ENCODE data around the gene DRGX.
A peak's percentile ranks its signal among the peaks of the same experiment; 100 is the strongest.

DRGX gene

DNA sequence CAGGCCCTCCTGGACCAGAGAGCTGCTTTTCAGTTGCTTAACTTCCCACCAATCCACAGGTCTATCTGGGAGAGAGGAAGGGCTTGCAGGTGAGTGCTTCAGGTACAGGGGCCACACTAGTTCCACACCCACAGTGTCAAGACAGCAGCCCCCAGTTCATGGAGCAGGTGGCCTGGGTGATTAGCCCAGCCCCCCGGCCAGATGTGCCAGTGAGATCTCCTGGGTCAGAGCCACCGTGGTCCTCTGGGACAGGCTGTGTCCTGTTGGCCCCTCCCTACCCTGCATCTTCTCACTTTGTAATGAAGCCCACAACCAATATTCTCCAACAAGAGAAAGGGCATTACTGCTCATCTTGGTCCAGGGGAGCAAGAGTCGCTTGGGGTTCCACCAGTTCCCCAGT lies 30.6 kb downstream of the DRGX start:
- TF ChIP-seq GATA3 (IDR thresholded peaks at IDR 0.05; ENCODE audit: low read depth, low read length) (no peak), GATA2 (IDR thresholded peaks at IDR 0.05; ENCODE audit: low read depth, low read length) (no peak)

DNA sequence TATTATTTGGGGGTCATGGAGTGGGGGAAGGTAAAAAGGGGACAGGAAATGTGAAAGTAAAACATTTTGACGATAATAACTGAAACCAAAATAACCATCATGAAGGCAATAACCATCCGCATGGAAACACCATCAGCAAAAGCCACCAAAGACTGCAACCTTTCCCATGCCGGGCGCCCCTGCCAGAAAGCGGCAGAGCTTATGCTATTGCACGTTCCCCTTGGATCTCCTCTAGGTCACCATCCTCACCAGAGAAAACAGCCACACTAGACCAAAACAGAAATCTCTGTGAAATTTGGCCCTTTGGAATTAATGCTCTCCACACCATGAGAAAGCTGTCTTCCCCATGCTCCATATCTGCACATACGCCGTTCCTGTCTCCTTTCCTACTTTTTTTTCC lies 31.1 kb downstream of the DRGX start:
- TF ChIP-seq GATA2 (IDR thresholded peaks at IDR 0.05; ENCODE audit: low read depth, low read length) (no peak), GATA3 (IDR thresholded peaks at IDR 0.05; ENCODE audit: low read depth, low read length) (no peak)

DNA sequence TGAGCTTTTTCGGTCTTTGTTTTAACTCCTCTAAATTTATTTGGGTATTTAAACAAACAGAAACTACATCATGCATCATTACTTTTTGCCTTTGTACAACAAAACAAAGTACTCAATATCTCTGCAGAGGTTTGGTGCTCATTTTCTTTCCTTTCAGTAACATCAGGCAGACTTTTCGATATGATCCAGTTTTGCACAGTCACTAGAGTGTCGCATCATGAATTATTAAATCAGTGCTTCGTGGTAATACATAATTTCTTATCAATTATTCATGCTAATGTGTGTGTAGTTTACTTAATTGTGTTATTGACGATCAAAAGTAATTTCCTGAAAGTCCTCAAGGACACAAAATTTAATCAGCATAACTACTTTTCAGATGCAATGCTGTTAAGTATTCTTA lies 31.8 kb downstream of the DRGX start:
- no peak for TF ChIP-seq GATA3 (IDR thresholded peaks at IDR 0.05; ENCODE audit: low read depth, low read length)
- no peak for TF ChIP-seq GATA2 (IDR thresholded peaks at IDR 0.05; ENCODE audit: low read depth, low read length)

DNA sequence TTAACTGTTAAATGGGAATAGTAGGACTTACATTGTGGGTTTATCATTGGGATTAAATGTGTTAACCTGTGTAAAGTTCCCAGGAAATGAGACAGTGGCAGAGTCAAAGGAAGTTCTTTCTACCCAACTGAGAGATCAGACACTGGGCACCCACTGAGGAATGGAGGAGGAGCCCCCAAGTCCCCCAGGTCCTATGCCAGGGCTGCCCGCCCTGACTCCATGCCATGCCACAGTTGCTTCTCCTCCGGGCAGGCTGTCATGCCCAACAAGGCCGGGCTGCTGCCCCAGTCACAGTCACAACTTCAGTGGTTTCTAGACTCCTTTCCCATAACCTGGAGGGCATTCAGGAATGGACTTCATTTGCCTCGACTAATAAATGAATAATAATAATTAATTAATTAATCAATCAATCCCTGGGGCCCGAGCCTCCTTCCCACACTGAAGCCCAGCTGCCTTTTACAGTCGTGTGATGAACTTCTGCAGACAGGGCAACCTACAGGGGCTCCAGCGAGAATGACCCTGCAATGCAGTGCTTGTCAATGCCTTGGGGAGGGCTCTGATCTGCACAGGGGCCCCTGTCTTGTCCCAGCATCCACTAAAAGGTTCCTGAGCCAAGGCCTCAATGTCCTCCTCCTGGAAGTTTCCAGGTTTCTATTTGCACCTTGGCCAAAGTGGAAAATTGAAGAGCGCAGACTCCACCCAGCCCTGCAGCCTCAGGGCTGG lies 32.4 kb downstream of the DRGX start:
- TF ChIP-seq GATA3 (IDR thresholded peaks at IDR 0.05; ENCODE audit: low read depth, low read length) (no peak), GATA2 (IDR thresholded peaks at IDR 0.05; ENCODE audit: low read depth, low read length) (no peak)

DNA sequence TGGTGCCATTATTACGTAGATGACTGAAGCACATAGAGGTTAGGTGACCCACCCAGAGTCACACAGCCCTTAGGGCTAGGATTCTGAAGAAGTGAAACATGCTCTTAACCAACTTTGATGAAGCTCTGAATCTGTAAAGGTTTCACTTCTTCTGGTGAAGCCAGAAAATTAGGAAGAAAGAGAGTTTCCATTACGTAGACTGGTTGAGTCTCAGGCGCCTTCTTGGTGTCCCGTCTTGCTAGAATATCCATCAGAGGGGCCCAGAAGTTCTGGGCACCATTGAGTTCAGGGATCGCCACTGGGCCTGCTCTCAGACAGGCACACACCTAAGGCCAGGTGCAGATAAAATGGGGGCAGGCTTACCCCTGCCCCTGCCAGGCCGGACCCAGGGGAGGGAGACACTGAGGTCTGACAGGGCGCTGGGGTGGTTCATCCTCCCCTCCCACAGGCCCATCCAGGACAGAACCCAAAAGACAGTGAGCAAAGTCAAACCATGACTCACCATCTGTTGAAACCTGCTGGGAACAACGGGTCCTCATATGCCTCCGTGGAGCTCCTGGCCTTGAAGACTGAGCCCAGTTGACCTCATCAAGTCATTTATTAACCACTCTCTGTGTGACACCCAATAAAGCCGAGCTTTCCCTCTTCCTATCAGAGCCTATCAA lies 33.2 kb downstream of the DRGX start:
- no peak for TF ChIP-seq GATA2 (IDR thresholded peaks at IDR 0.05; ENCODE audit: low read depth, low read length)
- no peak for TF ChIP-seq GATA3 (IDR thresholded peaks at IDR 0.05; ENCODE audit: low read depth, low read length)

DNA sequence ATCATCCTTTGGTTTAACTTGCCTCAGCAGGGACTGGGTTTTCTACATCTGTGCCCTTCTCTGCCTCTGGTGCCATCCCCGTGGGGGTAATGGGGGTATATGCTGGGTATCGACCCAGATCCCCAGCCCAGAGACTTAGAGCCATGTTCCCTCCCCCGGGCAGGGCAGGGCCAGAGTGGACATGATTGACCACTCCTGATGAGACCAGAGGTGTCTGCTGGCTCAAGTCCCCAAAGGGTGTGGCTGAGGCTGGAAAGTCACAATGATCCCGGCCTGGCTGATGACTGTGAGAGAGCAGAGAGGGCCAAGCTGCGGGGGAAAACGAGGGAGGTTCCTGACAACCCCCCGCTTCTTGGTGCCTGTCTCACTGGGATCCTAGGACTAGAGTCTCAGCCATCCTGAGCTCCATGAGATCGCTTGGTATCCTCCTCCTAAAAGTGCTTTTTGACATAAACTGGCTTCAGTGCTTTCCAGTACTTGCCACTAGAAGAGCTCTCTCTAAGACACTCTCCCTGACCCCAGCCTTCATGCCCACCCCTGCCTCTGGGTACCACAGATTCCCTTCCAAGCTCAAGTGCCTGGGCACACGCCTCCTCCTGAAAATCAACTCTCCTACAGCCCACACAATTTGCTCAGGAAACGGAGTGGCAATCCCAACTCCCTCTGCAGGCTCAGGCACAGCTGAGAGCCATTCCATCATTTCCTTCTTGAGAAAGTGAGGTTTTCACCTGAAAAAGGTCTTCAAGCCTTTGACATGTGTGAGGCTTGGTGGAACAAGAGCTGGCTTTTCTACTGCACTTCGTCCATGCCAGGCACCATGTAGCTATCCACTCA lies 33.9 kb downstream of the DRGX start:
- TF ChIP-seq GATA3 (IDR thresholded peaks at IDR 0.05; ENCODE audit: low read depth, low read length) (no peak), GATA2 (IDR thresholded peaks at IDR 0.05; ENCODE audit: low read depth, low read length) (no peak)

DNA sequence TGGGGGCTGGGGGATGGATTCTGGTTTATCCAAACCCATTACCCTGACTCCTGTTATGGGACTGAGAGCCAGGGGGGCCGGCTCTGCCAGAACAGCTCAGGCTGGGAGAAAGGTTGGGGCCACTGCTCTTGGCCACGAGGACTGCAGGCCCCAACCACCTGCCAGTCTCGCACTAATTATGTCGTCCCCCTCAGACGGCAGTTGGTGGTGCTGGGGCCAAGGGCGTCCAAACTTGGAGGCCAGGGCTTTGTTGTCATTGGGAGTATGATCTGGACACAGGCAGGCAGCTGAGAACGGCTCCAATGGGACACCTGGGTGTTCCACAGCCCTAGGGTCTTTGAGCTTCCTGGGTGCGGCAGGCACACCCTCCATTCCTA lies 34.7 kb downstream of the DRGX start:
- no peak for TF ChIP-seq GATA3 (IDR thresholded peaks at IDR 0.05; ENCODE audit: low read depth, low read length)
- no peak for TF ChIP-seq GATA2 (IDR thresholded peaks at IDR 0.05; ENCODE audit: low read depth, low read length)

DNA sequence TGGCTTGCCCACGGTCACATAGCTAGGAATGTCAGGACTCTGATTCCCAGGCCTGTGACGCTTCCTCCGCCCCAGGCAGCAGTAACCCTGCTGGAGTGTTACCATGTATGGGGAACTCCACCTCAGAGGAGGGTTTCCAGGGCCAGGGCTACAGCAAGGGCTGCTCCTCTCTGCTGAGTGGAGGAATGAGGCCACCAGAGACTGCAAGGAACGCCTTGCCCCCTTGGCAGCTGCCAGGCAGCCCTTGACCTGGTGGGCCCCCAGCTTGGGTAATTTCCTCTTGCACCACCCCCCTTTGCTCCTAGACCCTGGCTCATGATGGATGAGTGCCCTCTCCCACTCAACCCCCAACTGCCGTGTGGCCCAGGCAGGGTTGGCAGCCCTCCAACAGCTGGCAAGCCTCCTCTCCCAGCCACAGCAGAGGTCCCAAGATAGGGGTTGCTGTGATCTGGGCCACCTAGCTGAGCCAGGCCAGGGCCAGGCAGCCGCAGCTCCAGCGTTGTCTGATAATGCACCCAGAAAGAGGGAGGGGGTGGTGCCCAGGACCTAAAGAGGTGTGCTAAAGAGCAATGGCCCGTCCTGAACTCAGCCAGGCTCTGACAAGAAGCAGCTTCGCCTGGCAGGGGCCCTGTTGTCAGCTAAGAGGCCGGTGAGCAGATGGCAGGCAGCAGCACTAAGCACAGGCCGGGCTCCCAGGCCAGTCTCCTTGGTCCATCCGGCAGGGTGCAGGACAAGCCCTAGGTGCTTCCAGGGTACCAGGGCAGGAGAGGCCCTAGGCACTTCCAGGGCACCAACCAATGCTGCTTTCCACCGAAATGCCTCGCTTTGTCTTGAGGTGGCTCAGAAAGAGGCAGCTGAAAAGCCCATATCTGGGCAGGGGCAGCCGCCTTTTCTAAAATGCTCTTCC lies 35.4 kb downstream of the DRGX start:
- TF ChIP-seq GATA3 (IDR thresholded peaks at IDR 0.05; ENCODE audit: low read depth, low read length) (no peak), GATA2 (IDR thresholded peaks at IDR 0.05; ENCODE audit: low read depth, low read length) (peak; percentile 40; the same call in 1 of the 2 replicates)

DNA sequence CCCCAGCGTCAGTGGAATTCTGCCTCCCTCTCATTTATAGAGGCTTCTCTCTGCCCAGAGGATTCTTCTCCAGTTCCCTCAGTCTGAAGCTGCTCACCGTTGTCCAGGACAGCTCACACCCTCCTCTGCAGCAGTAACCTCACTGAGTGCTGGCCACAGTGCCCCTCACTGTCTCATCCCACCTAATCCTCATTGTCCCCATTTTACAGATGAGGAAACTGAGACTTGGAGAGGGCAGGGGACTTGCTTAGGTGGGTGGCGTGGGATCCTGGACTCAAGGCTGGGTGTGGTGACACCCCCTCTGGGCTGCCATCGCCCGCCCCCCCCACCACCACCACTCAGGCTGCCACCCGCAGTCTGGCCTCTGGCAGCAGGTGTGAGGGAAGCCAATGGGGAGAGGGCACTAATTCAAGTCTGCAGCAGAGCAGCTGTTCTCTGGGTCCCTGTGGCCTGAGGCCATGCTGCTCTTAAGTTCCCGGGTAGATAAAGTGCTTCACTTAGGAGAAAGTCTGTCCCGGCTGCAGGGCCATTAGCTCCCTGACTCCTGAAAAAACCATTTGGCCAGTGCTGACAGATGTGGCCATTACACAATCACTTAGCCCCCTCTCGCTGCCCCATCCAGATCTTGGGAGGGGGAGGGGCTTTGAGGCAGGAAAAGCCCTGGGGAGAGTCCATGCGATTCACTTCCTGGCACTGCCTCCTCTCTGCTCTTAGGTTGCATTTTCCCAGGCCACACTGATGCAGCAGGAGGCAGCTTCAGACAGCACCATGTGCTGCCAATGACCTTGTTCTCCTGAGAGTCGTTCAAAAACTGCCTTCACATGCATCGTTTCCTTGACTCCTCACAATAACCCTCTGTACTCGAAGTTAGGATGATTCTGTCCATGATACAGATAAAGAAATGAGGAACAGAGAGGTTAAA lies 36.3 kb downstream of the DRGX start:
- TF ChIP-seq GATA2 (IDR thresholded peaks at IDR 0.05; ENCODE audit: low read depth, low read length) (peak; percentile 66; the same call in 1 of the 2 replicates), GATA3 (IDR thresholded peaks at IDR 0.05; ENCODE audit: low read depth, low read length) (no peak)

DNA sequence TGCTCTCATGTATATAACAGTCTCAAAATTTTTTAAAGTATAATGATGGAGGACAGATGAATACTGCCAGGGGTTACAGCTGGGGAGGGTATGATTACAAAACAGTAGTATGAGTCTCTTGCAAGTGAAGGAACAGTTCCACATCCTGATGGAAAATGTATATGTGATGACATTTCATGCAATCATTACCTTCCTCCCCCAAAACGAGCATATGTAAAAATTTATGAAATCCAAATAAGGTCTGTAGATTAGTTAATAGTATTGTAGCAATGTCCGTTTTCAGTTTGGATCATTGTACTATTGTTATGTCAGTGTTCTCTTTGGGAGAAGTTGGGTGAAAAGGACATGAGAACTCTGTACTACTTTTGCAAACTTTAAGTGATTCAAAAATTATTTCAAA lies 38.0 kb downstream of the DRGX start:
- TF ChIP-seq GATA2 (IDR thresholded peaks at IDR 0.05; ENCODE audit: low read depth, low read length) (no peak), GATA3 (IDR thresholded peaks at IDR 0.05; ENCODE audit: low read depth, low read length) (no peak)

DNA sequence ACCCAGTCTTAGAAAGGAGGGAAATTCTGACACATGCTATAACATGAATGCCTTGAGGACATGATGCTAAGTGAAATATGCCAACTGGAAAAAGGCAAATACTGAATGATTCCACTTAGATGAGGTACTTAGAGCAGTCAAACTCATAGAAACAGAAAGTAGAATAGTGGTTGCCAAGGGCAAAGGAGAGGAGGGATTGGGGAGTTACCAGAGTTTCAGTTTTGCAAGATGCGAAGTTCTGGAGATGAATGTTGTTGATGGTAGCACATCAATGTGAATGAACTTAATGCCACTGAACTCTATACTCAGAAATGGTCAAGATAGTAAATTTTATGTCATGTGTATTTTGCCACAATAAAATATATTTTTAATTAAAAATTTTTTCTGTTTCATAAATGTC lies 38.9 kb downstream of the DRGX start:
- TF ChIP-seq GATA3 (IDR thresholded peaks at IDR 0.05; ENCODE audit: low read depth, low read length) (no peak), GATA2 (IDR thresholded peaks at IDR 0.05; ENCODE audit: low read depth, low read length) (no peak)

DNA sequence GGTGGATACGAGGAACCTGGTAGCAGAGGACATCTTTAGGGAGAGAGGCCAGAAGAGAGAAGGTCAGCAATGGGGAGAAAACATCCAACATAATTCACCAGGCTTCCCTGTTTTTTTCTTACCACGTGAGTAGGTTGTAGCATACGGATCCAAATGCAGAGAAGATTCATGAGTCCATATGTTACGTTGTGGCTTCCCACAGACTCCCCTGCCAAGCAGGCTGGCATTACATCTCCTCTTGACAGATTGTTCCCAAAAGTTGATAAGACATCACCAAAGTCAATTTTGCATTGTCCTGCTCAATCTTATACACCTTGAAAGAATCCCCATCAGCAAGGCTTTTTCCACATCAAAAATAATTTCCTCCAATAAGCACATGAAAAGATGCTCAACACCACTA lies 39.7 kb downstream of the DRGX start:
- no peak for TF ChIP-seq GATA2 (IDR thresholded peaks at IDR 0.05; ENCODE audit: low read depth, low read length)
- no peak for TF ChIP-seq GATA3 (IDR thresholded peaks at IDR 0.05; ENCODE audit: low read depth, low read length)

DNA sequence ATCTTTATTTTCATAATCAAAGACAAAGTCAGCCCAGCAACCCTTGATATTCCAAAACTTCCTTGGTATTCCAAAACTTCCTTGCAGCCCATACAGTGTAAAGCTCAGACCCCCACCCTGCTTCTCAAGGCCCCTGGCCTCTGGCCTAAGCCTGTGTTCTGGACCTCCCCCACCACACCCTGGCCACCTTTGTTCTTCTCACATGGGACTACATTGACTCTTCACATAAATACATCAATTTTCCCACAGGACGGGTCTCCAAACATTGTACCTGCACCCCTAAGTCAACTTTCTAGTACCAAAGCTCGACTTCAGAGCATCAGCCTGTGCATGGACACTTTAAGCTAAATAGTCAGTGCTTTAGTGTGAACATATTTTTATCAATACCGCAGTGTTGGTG lies 40.7 kb downstream of the DRGX start:
- TF ChIP-seq GATA3 (IDR thresholded peaks at IDR 0.05; ENCODE audit: low read depth, low read length) (no peak), GATA2 (IDR thresholded peaks at IDR 0.05; ENCODE audit: low read depth, low read length) (no peak)

All from SH-SY5Y (cell line).